Measurements from ENCODE around the gene NMRK1. TPM values are rescaled to one million over a fixed set of nuclear protein-coding genes. Genes with fewer than 3 reads are reported as not detected.

NMRK1 gene
- polyA plus RNA-seq, 2 donors: 39.2 to 127 TPM

DNA sequence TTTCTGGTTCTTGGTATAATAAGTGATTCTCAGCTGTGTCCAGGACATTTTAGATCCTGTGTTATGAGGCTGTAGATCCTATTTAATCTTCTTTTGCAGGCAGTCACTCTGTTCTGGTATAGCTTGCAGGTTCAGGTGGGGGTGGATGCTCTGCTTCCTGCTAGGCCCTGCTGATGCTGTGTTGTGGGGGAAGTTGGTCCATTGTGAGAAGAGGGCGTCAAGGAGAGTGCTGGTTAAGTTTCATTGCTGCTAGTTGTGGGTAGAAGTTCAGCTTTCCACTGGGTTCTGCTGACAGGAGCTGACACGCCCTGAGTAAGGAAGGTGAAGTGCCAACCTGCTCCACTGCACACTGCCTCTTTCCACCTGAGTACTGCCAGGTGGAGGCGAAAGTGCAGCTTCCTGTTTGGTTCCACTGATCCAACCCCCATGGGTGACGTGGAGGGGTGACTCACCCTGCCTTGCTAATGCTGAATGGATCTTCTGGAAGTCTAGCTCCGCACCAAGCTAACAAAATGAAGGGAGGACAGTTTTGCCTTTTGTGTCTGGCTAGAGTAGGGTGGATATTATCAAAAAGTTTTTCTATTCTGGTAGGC lies 16.3 kb downstream of the NMRK1 start:
- Histone ChIP-seq H3K27me3 (ENCODE audit: control insufficient read depth in 1 of 2, insufficient read depth in 2 of 2, low read length in 2 of 2) (no peaks in the 10 kb centered on the region), H3K4me1 (ENCODE audit: control insufficient read depth in 2 of 2, insufficient read depth in 2 of 2, low read length in 1 of 2) (no peaks in the 10 kb centered on the region), H3K27ac (ENCODE audit: low read depth in 2 of 2, low read length in 1 of 2) (peak overlapping the region; percentile 83 to 86), H3K36me3 (ENCODE audit: control insufficient read depth in 2 of 2, insufficient read depth in 2 of 2, low read length in 1 of 2) (peaks cover 0 to 8% of the 10 kb centered on the region in 2 donors), H3K9me3 (ENCODE audit: control insufficient read depth in 2 of 2, insufficient read depth in 1 of 2, low read depth in 1 of 2, low read length in 1 of 2) (no peaks in the 10 kb centered on the region), H3K4me3 (ENCODE audit: low read depth in 1 of 2, low read length in 2 of 2) (no peak overlapping the region)
- WGBS, 2 donors: 51 to 55% methylated on average over 5 of the region's 5 CpGs

DNA sequence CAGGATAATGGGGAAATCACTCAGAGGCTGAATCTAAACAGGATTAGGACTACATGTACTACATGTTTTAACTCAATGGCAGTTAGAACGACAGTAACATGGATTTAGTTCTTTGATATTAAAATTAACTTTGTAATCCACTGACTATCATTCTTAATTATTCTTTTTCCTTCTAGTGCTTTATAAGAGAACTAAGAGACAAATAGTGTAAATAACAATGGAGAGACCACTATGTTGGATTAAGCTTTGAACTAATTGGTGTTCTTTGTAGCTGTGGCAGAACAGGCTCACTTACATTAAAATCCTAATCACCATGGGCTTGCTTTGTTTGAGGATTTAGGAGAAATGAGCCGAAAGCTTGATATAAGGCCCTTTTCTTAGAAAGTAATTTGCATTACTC lies 18.8 kb downstream of the NMRK1 start:
- no peaks in the 10 kb centered on the region for H3K27me3 ChIP-seq (ENCODE audit: control insufficient read depth in 1 of 2, insufficient read depth in 2 of 2, low read length in 2 of 2)
- peaks cover 0 to 6% of the 10 kb centered on the region in 2 donors for H3K36me3 ChIP-seq (ENCODE audit: control insufficient read depth in 2 of 2, insufficient read depth in 2 of 2, low read length in 1 of 2)
- H3K9me3 ChIP-seq (ENCODE audit: control insufficient read depth in 2 of 2, insufficient read depth in 1 of 2, low read depth in 1 of 2, low read length in 1 of 2): no peaks in the 10 kb centered on the region
- 62 to 63% methylated on average over 2 of the region's 2 CpGs for WGBS, 2 donors
- H3K27ac ChIP-seq (ENCODE audit: low read depth in 2 of 2, low read length in 1 of 2): no peak overlapping the region
- H3K4me3 ChIP-seq (ENCODE audit: low read depth in 1 of 2, low read length in 2 of 2): no peak overlapping the region
- no peaks in the 10 kb centered on the region for H3K4me1 ChIP-seq (ENCODE audit: control insufficient read depth in 2 of 2, insufficient read depth in 2 of 2, low read length in 1 of 2)

DNA sequence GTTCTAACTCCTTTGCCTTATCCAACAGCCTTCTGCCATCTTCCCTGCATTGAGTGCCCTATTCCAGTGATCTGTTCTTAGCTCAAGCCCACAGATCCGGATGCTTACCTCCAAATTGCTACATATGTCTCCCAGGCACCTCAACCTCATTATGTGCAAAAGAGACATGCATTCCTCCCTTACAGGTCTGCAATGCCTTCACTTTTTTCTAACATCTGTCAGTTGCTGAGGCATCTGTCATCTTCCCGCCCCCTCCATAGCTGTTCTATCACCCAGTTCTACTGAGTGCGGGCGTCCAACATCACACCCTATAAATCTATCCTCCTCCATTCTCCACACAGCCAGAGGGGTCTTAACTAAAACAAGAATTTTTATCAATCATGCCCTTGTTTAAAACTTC lies 20.1 kb downstream of the NMRK1 start:
- peaks cover 0 to 1% of the 10 kb centered on the region in 2 donors for H3K36me3 ChIP-seq (ENCODE audit: control insufficient read depth in 2 of 2, insufficient read depth in 2 of 2, low read length in 1 of 2)
- H3K4me1 ChIP-seq (ENCODE audit: control insufficient read depth in 2 of 2, insufficient read depth in 2 of 2, low read length in 1 of 2): no peaks in the 10 kb centered on the region
- no peaks in the 10 kb centered on the region for H3K9me3 ChIP-seq (ENCODE audit: control insufficient read depth in 2 of 2, insufficient read depth in 1 of 2, low read depth in 1 of 2, low read length in 1 of 2)
- WGBS, 2 donors: 85 to 87% methylated on average over 4 of the region's 4 CpGs
- H3K27ac ChIP-seq (ENCODE audit: low read depth in 2 of 2, low read length in 1 of 2): no peak overlapping the region
- H3K27me3 ChIP-seq (ENCODE audit: control insufficient read depth in 1 of 2, insufficient read depth in 2 of 2, low read length in 2 of 2): no peaks in the 10 kb centered on the region
- no peak overlapping the region for H3K4me3 ChIP-seq (ENCODE audit: low read depth in 1 of 2, low read length in 2 of 2)

DNA sequence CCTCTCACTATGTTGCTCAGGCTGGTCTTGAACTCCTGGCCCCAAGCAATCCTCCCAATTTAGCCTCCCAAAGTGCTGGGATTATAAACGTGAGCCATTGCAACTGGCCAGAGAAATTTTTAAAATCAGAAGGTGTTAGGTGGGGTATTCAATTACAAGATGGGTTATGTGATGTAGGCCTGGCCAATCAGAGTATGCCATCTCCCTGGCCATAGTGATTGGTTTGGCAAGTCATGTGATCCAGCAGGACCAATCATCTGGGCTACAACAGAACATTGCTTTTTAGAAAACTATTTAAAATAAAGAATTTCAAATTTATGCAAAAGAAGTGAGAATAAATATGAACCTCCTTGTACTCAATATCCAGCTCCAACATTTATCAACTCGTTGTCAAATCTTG lies 22.4 kb downstream of the NMRK1 start:
- Histone ChIP-seq H3K27ac (ENCODE audit: low read depth in 2 of 2, low read length in 1 of 2) (no peak overlapping the region), H3K9me3 (ENCODE audit: control insufficient read depth in 2 of 2, insufficient read depth in 1 of 2, low read depth in 1 of 2, low read length in 1 of 2) (no peaks in the 10 kb centered on the region), H3K36me3 (ENCODE audit: control insufficient read depth in 2 of 2, insufficient read depth in 2 of 2, low read length in 1 of 2) (peaks cover 0 to 2% of the 10 kb centered on the region in 2 donors), H3K4me1 (ENCODE audit: control insufficient read depth in 2 of 2, insufficient read depth in 2 of 2, low read length in 1 of 2) (no peaks in the 10 kb centered on the region), H3K4me3 (ENCODE audit: low read depth in 1 of 2, low read length in 2 of 2) (no peak overlapping the region), H3K27me3 (ENCODE audit: control insufficient read depth in 1 of 2, insufficient read depth in 2 of 2, low read length in 2 of 2) (no peaks in the 10 kb centered on the region)
- 73 to 96% methylated on average over 2 of the region's 2 CpGs for WGBS, 2 donors

DNA sequence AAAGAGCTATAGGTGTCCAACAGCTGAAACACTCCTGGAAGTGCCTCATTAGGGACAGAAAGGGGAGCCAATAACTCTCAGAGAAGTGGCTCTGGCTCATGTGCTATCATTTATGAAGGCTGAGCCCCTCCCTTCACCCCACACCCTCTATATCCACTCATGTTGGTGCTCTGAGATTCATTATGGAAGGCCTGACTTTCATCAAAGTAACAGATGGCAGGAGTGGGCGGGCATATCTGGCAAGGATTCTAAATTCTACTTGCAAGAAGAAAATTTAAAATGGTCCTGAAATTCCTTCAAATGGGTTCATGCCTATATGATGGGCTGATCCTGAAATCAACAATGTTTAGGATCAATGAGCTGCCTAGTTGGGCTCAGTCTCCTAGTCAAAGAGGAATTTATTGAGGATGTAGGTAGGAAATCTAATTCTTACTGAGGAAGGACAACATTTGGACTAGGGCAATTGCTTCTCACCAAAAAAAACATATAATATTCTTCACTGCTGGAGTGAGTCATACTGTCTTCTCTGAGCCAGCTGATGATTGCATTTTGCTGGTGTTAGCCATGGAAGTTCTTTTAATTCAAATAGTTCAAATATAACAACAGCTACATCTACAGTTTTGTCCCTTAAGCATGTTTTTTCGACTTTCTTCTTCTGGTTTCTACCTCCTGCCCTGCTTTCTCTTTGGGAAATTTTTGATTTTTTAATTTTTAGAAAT lies 23.5 kb downstream of the NMRK1 start:
- peaks cover 0 to 2% of the 10 kb centered on the region in 2 donors for H3K36me3 ChIP-seq (ENCODE audit: control insufficient read depth in 2 of 2, insufficient read depth in 2 of 2, low read length in 1 of 2)
- 77 to 78% methylated on average over 2 of the region's 2 CpGs for WGBS, 2 donors
- H3K9me3 ChIP-seq (ENCODE audit: control insufficient read depth in 2 of 2, insufficient read depth in 1 of 2, low read depth in 1 of 2, low read length in 1 of 2): no peaks in the 10 kb centered on the region
- H3K4me3 ChIP-seq (ENCODE audit: low read depth in 1 of 2, low read length in 2 of 2): no peak overlapping the region
- H3K4me1 ChIP-seq (ENCODE audit: control insufficient read depth in 2 of 2, insufficient read depth in 2 of 2, low read length in 1 of 2): no peaks in the 10 kb centered on the region
- no peaks in the 10 kb centered on the region for H3K27me3 ChIP-seq (ENCODE audit: control insufficient read depth in 1 of 2, insufficient read depth in 2 of 2, low read length in 2 of 2)
- H3K27ac ChIP-seq (ENCODE audit: low read depth in 2 of 2, low read length in 1 of 2): no peak overlapping the region

DNA sequence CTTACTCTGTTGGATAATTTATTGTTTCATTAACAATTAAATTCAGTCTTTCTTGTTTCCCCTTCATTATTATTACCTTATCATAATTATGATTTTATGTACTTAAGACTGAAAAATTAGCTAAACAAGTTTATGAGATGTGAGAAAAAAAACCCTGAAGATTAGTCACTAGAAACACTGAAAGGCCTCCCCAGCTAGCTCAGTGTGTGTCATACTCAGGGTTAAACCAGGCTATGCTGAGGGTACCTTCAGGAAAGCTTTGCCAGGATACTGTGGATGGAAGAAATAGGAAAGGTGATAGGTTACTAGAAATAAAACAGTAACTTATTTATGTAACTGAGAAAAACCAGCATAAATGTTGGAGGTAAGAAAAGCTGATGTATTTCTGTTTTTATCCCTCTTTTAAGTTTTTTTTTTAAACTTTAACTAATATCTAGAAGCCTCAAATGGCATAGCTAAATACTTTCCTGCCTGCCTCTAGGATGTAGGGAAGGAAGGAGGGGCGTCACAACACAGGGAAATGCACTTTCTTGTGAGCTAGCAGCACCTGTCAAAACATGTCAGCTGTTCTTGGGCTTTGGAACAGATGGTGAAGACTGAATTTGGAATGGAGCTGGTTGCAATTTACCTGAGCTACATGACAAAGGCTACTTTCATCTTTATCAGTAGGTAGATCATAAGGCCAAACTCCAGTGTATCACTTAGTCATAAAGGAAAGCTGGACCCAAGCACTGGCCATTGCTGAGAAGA lies 24.2 kb downstream of the NMRK1 start:
- H3K4me3 ChIP-seq (ENCODE audit: low read depth in 1 of 2, low read length in 2 of 2): no peak overlapping the region
- no peak overlapping the region for H3K27ac ChIP-seq (ENCODE audit: low read depth in 2 of 2, low read length in 1 of 2)
- WGBS, 2 donors: 57 to 68% methylated on average over 1 of the region's 1 CpG
- H3K4me1 ChIP-seq (ENCODE audit: control insufficient read depth in 2 of 2, insufficient read depth in 2 of 2, low read length in 1 of 2): no peaks in the 10 kb centered on the region
- no peaks in the 10 kb centered on the region for H3K27me3 ChIP-seq (ENCODE audit: control insufficient read depth in 1 of 2, insufficient read depth in 2 of 2, low read length in 2 of 2)
- H3K36me3 ChIP-seq (ENCODE audit: control insufficient read depth in 2 of 2, insufficient read depth in 2 of 2, low read length in 1 of 2): peaks cover 0 to 2% of the 10 kb centered on the region in 2 donors
- no peaks in the 10 kb centered on the region for H3K9me3 ChIP-seq (ENCODE audit: control insufficient read depth in 2 of 2, insufficient read depth in 1 of 2, low read depth in 1 of 2, low read length in 1 of 2)

DNA sequence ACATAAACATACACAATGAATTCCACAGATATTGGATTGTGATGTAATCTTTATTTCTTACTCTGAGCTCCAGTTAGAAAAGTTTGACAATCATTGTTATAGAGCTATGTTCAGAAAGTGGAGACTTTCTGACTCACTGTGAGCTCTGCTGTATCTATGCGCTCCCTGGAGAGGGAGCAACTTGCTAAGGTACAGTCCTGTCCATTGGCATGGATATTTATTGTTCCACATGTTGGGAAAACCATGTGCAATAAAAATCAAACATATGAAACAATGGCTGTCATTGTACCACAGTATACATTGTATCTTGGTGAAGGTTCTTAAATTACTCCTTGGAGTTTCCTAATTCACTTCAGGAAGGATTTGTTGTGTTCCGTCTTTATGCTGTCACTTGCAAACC lies 26.8 kb downstream of the NMRK1 start:
- H3K4me1 ChIP-seq (ENCODE audit: control insufficient read depth in 2 of 2, insufficient read depth in 2 of 2, low read length in 1 of 2): no peaks in the 10 kb centered on the region
- WGBS, 2 donors: 93 to 94% methylated on average over 2 of the region's 2 CpGs

DNA sequence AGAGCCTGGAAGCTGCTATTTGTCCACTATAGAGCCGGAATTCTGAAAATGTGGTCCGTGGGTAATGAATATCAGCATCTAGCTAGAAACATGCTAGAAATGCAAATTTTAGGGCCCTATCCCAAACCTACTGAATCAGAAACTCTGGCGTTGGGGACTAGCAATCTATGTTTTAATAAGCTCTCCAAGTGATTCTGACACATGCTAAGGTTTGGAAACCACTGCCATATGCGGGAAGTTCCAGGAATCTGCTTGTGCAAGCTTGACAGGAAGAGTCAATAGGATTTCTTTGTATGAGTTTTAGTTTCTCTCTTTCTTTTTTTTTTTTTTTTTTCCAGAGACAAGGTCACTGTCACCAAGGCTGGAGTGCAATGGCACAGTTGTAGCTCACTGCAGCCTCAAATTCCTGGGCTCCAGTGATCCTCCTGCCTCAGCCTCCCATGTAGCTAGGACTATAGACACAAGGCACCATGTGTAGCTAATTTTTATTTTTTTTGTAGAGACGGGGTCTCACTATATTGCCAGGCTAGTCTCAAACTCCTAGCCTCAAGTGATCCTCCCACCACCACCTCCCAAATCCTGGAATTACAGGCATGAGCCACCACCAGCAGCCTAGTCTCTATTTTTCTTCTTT lies 33.5 kb downstream of the NMRK1 start:
- no peaks in the 10 kb centered on the region for H3K9me3 ChIP-seq (ENCODE audit: control insufficient read depth in 2 of 2, insufficient read depth in 1 of 2, low read depth in 1 of 2, low read length in 1 of 2)
- no peak overlapping the region for H3K27ac ChIP-seq (ENCODE audit: low read depth in 2 of 2, low read length in 1 of 2)
- H3K4me3 ChIP-seq (ENCODE audit: low read depth in 1 of 2, low read length in 2 of 2): no peak overlapping the region
- 79 to 84% methylated on average over 5 of the region's 5 CpGs for WGBS, 2 donors
- H3K4me1 ChIP-seq (ENCODE audit: control insufficient read depth in 2 of 2, insufficient read depth in 2 of 2, low read length in 1 of 2): no peaks in the 10 kb centered on the region
- no peaks in the 10 kb centered on the region for H3K27me3 ChIP-seq (ENCODE audit: control insufficient read depth in 1 of 2, insufficient read depth in 2 of 2, low read length in 2 of 2)
- no peaks in the 10 kb centered on the region for H3K36me3 ChIP-seq (ENCODE audit: control insufficient read depth in 2 of 2, insufficient read depth in 2 of 2, low read length in 1 of 2)

More for the DNA sequence above, 26.8 kb downstream of the NMRK1 start:
- no peak overlapping the region for H3K27ac ChIP-seq (ENCODE audit: low read depth in 2 of 2, low read length in 1 of 2)
- peaks cover 0 to 2% of the 10 kb centered on the region in 2 donors for H3K36me3 ChIP-seq (ENCODE audit: control insufficient read depth in 2 of 2, insufficient read depth in 2 of 2, low read length in 1 of 2)
- no peaks in the 10 kb centered on the region for H3K9me3 ChIP-seq (ENCODE audit: control insufficient read depth in 2 of 2, insufficient read depth in 1 of 2, low read depth in 1 of 2, low read length in 1 of 2)
- H3K4me3 ChIP-seq (ENCODE audit: low read depth in 1 of 2, low read length in 2 of 2): no peak overlapping the region
- H3K27me3 ChIP-seq (ENCODE audit: control insufficient read depth in 1 of 2, insufficient read depth in 2 of 2, low read length in 2 of 2): no peaks in the 10 kb centered on the region

DNA sequence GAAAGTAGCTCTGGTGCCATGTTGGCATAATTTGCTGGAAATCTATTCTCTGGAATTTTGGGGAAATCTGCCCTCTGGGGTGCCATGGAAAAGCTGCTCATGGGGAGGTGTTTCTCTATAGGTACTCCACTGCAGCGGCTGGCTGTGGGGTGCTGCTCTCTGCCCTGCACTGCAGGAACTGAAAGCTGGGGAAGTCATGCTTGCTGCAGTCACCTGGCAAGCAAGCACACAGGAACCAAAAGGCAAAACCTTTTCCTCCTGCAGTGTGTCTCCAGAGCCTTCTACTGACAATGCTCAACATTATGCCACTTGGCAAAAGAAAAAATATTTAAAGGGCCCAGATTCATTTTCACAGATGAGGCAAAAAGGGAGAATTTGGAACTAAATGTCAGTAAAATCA lies 34.1 kb downstream of the NMRK1 start:
- H3K27me3 ChIP-seq (ENCODE audit: control insufficient read depth in 1 of 2, insufficient read depth in 2 of 2, low read length in 2 of 2): no peaks in the 10 kb centered on the region
- no peaks in the 10 kb centered on the region for H3K4me1 ChIP-seq (ENCODE audit: control insufficient read depth in 2 of 2, insufficient read depth in 2 of 2, low read length in 1 of 2)
- WGBS, 2 donors: 96 to 98% methylated on average over 1 of the region's 1 CpG
- no peak overlapping the region for H3K27ac ChIP-seq (ENCODE audit: low read depth in 2 of 2, low read length in 1 of 2)
- no peaks in the 10 kb centered on the region for H3K9me3 ChIP-seq (ENCODE audit: control insufficient read depth in 2 of 2, insufficient read depth in 1 of 2, low read depth in 1 of 2, low read length in 1 of 2)
- H3K4me3 ChIP-seq (ENCODE audit: low read depth in 1 of 2, low read length in 2 of 2): no peak overlapping the region
- H3K36me3 ChIP-seq (ENCODE audit: control insufficient read depth in 2 of 2, insufficient read depth in 2 of 2, low read length in 1 of 2): no peaks in the 10 kb centered on the region
